ENCODE results near the gene ASPRV1. TPM values are rescaled to one million over a fixed set of nuclear protein-coding genes. Genes with fewer than 3 reads are reported as not detected.

ASPRV1 gene
- total and polyA plus RNA-seq, 10 of the 15 experiments (the other 5 are each of a cell fraction or from before 2014, with no cell fraction given), result 0.11 to 1.1 (median 0.33) TPM

GRCh38 chr2:69935011-69935410, 26.4 kb downstream of the ASPRV1 start:
- Histone ChIP-seq H3K4me2 (ENCODE audit: control insufficient read depth, insufficient read depth) (no peak overlapping the region), H4K20me1 (ENCODE audit: control insufficient read depth, insufficient read depth) (no peaks in the 10 kb centered on the region), H3K4me1 (ENCODE audit: control insufficient read depth, insufficient read depth, low read length) (peaks cover 17% of the 10 kb centered on the region), H3K4me3 (no peak overlapping the region), H3K9ac (ENCODE audit: control insufficient read depth, insufficient read depth, low read length) (no peak overlapping the region), H3K9me3 (replicated peaks; ENCODE audit: control insufficient read depth, insufficient read depth, low read length) (no peaks in the 10 kb centered on the region), H3K79me2 (ENCODE audit: control insufficient read depth, insufficient read depth, low read length) (no peaks in the 10 kb centered on the region), H3K27me3 (replicated peaks in 1 of 2; ENCODE audit: control insufficient read depth in 2 of 2, insufficient read depth in 2 of 2, low read length in 1 of 2) (no peaks in the 10 kb centered on the region), H3K36me3 (ENCODE audit: control insufficient read depth in 2 of 2, insufficient read depth in 2 of 2, low read length in 1 of 2) (peaks cover 0 to 18% of the 10 kb centered on the region in 2 experiments; a peak in 3 of 4 replicates), H3K27ac (ENCODE audit: control insufficient read depth, insufficient read depth) (no peak overlapping the region), H2AFZ (ENCODE audit: control insufficient read depth, low read depth, low read length) (no peak overlapping the region)
- intact Hi-C loops (cut with micrococcal nuclease; ENCODE audit: unreplicated experiment) (no loop called here), in situ Hi-C loops (cut with MboI) (no loop called here)
- no peak for TF ChIP-seq FOXK2 (IDR thresholded peaks at IDR 0.05)
- TF ChIP-seq IKZF2 (IDR thresholded peaks at IDR 0.05), result no peak
- TF ChIP-seq JUND (IDR thresholded peaks at IDR 0.05; ENCODE audit: low read depth, low read length), result no peak
- no peak for TF ChIP-seq CHD2 (IDR thresholded peaks at IDR 0.05; ENCODE audit: borderline replicate concordance, low read depth, low read length)
- TF ChIP-seq NRF1 (conservative IDR thresholded peaks at IDR 0.05; ENCODE audit: low read depth, low read length), result no peak
- TF ChIP-seq SP1 (IDR thresholded peaks at IDR 0.05; ENCODE audit: low read depth, low read length), result no peak
- no peak for TF ChIP-seq EED (IDR thresholded peaks at IDR 0.05; ENCODE audit: low read depth)
- no peak for TF ChIP-seq SREBF2 (IDR thresholded peaks at IDR 0.05; ENCODE audit: low read length)
- no peak for TF ChIP-seq HDAC6 (IDR thresholded peaks at IDR 0.05; ENCODE audit: unreplicated experiment)
- TF ChIP-seq ZNF384 (IDR thresholded peaks at IDR 0.05; ENCODE audit: borderline replicate concordance, low read depth, low read length), result no peak
- no peak for TF ChIP-seq CREM (IDR thresholded peaks at IDR 0.05; ENCODE audit: low read depth)
- TF ChIP-seq ZNF592 (IDR thresholded peaks at IDR 0.05), result no peak
- no TSS peak for BruUV-seq (replicated peaks)
- ChIA-PET RAD21 (ENCODE audit: unreplicated experiment) (no interaction called here), SMC1A (ENCODE audit: uncharacterized antibody, unreplicated experiment) (interaction anchor here (0.6 to 2.3 kb wide), 5 partner anchors 15 to 296 kb away, joined by 3 to 14 read pairs (median 4); no protein-coding TSS in a partner anchor), CTCF (interaction anchor here (1.2 kb wide), 1 partner anchor 12 kb away, joined by 3 read pairs; no protein-coding TSS in a partner anchor), POLR2A (interaction anchor here (0.6 kb wide), 1 partner anchor 237 kb away, joined by 3 read pairs; no protein-coding TSS in a partner anchor)
- ATAC-seq, result no peak
- no peak for FAIRE-seq
- 86% methylated on average over 5 of the region's 5 CpGs for WGBS (ENCODE audit: insufficient coverage, insufficient replicate concordance, low lambda C conversion rate, missing lambda C conversion rate)
- DNase-seq (ENCODE audit: low read depth, low spot score), result no peak
